Hematopoietic multipotent progenitor cell treated with erythropoietin and hydrocortisone succinate and interleukin-3 and kit ligand, for 4 days (in vitro differentiated cells): Measurements from ENCODE around the gene FOXO4.
"Not testable (repeated sequence)": the region's sequence is repeated elsewhere in the genome, so short reads cannot be mapped to it uniquely, and the experiment has no call there.

Source experiments
- DNase-seq: peaks from one replicate; pipeline ENCODE4 v3.0.0-alpha.2; 2015

The FOXO4 gene

GRCh38 chrX:71095555-71095980, at the start of gene FOXO4:
Gene FOXO4, plus strand, starts transcription at chrX:71095851. Its CDS starts 678 bp downstream, at chrX:71096529.
- DNase-seq: peak; percentile 95

- DNase-seq: not testable (repeated sequence)
These were observed 47.8 kb upstream of the FOXO4 start for GRCh38 chrX:71047891-71048290.

GRCh38 chrX:71052721-71053120, 42.9 kb upstream of the FOXO4 start:
- no peak for DNase-seq

DNA sequence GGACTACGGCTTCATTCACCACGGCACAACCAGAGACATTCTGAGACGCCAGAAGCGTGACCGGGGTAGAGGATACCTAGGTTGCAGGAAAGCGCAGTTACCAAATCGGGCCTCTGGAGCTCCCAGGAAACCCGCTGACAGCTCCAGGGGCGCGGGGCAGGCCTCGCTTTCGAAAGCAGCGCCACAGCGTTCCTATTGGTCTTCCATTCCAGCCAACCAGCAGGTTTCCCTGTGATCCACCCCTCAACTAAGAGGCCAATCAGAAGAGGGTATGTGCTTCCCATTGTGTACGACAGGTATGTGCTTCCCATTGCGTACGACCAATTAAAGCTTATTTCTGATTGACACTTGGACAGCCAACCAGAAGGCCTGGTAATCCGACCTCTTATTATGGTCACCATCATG, 42.4 kb upstream of the FOXO4 start:
- DNase-seq: peak; percentile 61

- DNase-seq: peak; percentile 38
These were observed 38.8 kb upstream of the FOXO4 start for GRCh38 chrX:71056867-71057266.

GRCh38 chrX:71057848-71058530, 37.7 kb upstream of the FOXO4 start:
- peak; percentile 54 for DNase-seq

GRCh38 chrX:71060127-71060526, 35.5 kb upstream of the FOXO4 start:
- DNase-seq: no peak

DNA sequence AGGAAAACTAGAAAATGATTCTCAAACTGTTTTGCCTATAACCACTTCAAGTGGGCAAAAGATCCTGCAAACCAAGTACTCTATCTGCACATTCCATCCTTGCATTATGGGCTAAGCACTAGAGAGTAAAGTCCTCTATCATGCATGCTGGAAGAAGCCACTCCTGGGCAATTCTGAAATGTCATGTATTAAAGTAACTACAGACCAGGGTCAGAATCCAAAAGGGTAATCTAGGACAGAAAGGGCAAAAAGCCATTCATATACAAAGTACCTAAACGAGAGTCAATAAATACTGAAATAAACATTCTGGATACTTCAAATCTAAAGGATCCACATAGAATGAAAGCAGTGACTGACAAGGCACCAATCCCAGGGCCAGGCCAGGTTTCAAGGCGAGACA, 28.6 kb upstream of the FOXO4 start:
- no peak for DNase-seq

- no peak for DNase-seq
These were observed 28.0 kb upstream of the FOXO4 start for GRCh38 chrX:71067712-71068043.

DNA sequence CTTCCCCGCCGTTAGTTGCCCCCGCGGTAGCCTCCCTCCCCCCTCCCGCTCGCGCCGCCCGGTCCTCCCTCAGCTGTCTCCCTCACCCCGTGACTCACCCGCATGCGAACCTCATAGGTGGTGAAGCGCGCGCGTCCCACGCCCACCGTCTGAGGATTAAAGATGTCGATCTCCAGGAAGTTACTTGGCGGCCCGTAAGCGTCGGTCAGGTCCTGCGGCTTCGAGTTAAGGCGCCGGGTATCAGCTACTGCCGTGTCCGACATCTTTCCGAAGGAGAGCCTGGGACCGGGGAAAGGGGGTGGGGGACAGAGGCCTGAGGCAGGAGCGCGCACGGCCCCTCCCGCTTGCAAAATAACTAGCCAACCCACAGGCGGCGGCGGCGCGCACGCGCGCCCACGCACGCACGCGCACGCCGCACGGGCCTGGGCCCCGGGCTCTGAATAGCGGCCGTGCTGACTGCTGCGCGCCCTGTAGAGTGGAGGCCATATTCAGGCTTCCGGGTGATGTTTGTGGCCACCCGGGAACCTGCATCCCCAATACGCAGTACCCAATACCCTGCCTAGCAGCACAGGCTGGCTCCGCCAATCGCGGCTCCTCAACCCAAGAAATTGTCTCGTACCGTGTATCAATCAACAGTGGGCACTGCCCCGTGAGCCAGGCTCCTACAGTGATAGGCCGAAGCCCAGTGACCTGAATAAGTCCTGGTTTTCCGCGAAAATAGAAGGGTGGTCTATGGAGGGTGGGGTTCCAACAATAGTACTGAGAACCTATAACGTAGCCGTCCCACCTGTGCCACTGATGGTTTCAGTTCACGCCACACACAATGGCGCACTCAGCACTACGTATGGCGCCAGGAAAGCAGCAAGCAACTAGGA, 27.4 kb upstream of the FOXO4 start, which contains the start of gene SNX12:
TSS of gene SNX12 (minus strand) at position 291 of the 875 bp plus-strand sequence. CDS start at position 263, 28 bp downstream.
- peak; percentile 96 for DNase-seq

- no peak for DNase-seq
These were observed 25.1 kb upstream of the FOXO4 start for GRCh38 chrX:71070531-71070930.

- no peak for DNase-seq
These were observed 14.1 kb upstream of the FOXO4 start for GRCh38 chrX:71081330-71082123.

GRCh38 chrX:71082124-71082647, 13.5 kb upstream of the FOXO4 start:
- no peak for DNase-seq

DNA sequence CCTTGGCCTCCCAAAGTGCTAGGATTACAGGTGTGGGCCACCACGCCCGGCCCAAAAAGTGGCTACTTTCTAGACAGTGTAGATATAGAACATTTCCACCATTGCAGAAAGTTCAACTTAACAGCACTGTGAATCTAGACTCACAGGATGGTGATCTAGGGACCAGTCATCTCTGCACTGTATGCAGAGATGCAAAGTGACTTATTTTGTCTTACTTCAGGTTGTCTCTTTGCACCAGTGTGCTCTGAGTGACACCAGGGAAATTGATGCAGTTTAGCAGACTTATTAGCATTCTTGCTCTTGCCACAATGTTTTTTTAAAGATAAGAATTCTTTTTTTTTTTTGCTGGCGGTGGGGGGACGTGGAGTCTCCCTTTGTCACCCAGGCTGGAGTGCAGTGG, 12.8 kb upstream of the FOXO4 start:
- DNase-seq: no peak

GRCh38 chrX:71085900-71086299, 9.8 kb upstream of the FOXO4 start:
- DNase-seq: no peak

- DNase-seq: no peak
These were observed 4.4 kb upstream of the FOXO4 start for GRCh38 chrX:71091263-71091662.

DNA sequence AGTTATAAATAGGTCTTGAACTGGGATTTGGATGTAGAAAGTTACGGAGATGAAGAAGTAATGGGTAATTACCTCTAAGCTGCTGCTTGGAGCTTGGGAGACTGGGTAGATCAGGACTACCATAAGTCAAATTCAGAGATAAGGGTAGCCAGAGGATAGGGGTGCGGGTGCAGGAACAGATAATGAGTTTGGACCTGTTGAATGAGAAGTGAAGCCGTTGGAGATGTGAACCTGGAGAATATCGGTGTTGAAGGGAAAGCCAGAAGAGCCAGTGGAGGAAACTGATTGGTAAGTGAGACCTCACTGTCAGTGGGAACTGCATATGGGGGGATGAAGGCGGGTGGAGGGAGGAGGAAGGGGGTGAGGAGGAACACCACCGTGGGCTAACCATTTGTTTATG, 618 bp upstream of the FOXO4 start:
- peak; percentile 38 for DNase-seq

- DNase-seq: peak; percentile 80
These were observed 519 bp downstream of the FOXO4 start for GRCh38 chrX:71095981-71096759.

DNA sequence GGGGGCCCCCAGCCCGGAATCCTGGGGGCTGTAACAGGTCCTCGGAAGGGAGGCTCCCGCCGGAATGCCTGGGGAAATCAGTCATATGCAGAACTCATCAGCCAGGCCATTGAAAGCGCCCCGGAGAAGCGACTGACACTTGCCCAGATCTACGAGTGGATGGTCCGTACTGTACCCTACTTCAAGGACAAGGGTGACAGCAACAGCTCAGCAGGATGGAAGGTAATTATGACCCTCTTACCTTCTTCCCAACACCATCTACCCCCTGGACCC, 1.0 kb downstream of the FOXO4 start:
- no peak for DNase-seq

- DNase-seq: peak; percentile 91
These were observed 2.7 kb downstream of the FOXO4 start for GRCh38 chrX:71098302-71098701.

GRCh38 chrX:71098951-71099506, 3.4 kb downstream of the FOXO4 start:
- DNase-seq: no peak

GRCh38 chrX:71099736-71100135, 4.1 kb downstream of the FOXO4 start:
- DNase-seq: no peak
